Small intestine (tissue), 7 donors: Measurements from ENCODE around the gene OR2AJ1. TPM values are rescaled to one million over a fixed set of nuclear protein-coding genes. Genes with fewer than 3 reads are reported as not detected.

Source experiments
- DNase-seq, 2 donors: peaks; one replicate each; pipeline versions ENCODE4 v3.0.0 to v3.0.0-alpha.2; 2013
- FAIRE-seq: peaks from 2 replicates; lab custom pipeline; 2012; peaks lifted over from hg19 to GRCh38; lab: Jason Lieb, UNC
- H3K27ac ChIP-seq, 3 donors: one replicate each; pipeline ENCODE4 v1.5.1; 2013; ENCODE audit warnings: low read length in 2 of 3, mild to moderate bottlenecking in 2 of 3, control low read depth in 1 of 3, inconsistent platforms in 1 of 3, low read depth in 1 of 3, moderate library complexity in 1 of 3
- H3K27me3 ChIP-seq, 3 donors: one replicate each; pipeline ENCODE4 v1.6.1; 2013; ENCODE audit warnings: low read length in 3 of 3, inconsistent platforms in 1 of 3; ENCODE audit not compliant: control insufficient read depth in 3 of 3, insufficient read depth in 3 of 3
- H3K36me3 ChIP-seq, 3 donors: one replicate each; pipeline ENCODE4 v1.6.1; 2013; ENCODE audit warnings: low read length in 3 of 3, inconsistent platforms in 1 of 3, low read depth in 1 of 3, mild to moderate bottlenecking in 1 of 3, moderate library complexity in 1 of 3; ENCODE audit not compliant: control insufficient read depth in 3 of 3, insufficient read depth in 2 of 3
- H3K4me1 ChIP-seq, 3 donors: one replicate each; pipeline ENCODE4 v1.6.1; 2013; ENCODE audit warnings: low read length in 2 of 3, inconsistent platforms in 1 of 3, low read depth in 1 of 3, mild to moderate bottlenecking in 1 of 3, moderate library complexity in 1 of 3; ENCODE audit not compliant: control insufficient read depth in 3 of 3, insufficient read depth in 2 of 3
- H3K4me3 ChIP-seq, 3 donors: one replicate each; pipeline ENCODE4 v1.5.1; 2013; ENCODE audit warnings: low read length in 3 of 3, control low read depth in 1 of 3, inconsistent platforms in 1 of 3, low read depth in 1 of 3, mild to moderate bottlenecking in 1 of 3, moderate library complexity in 1 of 3
- H3K9me3 ChIP-seq, 2 donors: one replicate each; pipeline ENCODE4 v1.6.1; 2013; ENCODE audit warnings: low read depth in 1 of 2, low read length in 1 of 2; ENCODE audit not compliant: control insufficient read depth in 2 of 2, insufficient read depth in 1 of 2
- WGBS, 3 donors: extraction: QIAGEN DNeasy Blood & Tissue Kit; methylation state at CpG; one replicate each; pipeline ENCODE4 v1.1.7; 2013; 5-methylcytosine and 5-hydroxymethylcytosine counted together
- polyA plus RNA-seq, 4 donors: library from polyadenylated mRNA; stranded (reverse) in 3 of 4; unstranded in 1 of 4; fragments of 200-250 nt in 3 of 4; fragments of 120-200 nt in 1 of 4; gene quantifications; one replicate each; pipeline versions ENCODE4 v1.2.1 to v1.2.3, GENCODE V29; 2013
- donor health status: healthy with polysubstance abuse.
- donor health status: control.
- donor health status: control.
- donor health status: Bipolar disorder and iron deficiency.
- donor health status: healthy.

Gene OR2AJ1
- polyA plus RNA-seq, 4 donors, result not detected

DNA sequence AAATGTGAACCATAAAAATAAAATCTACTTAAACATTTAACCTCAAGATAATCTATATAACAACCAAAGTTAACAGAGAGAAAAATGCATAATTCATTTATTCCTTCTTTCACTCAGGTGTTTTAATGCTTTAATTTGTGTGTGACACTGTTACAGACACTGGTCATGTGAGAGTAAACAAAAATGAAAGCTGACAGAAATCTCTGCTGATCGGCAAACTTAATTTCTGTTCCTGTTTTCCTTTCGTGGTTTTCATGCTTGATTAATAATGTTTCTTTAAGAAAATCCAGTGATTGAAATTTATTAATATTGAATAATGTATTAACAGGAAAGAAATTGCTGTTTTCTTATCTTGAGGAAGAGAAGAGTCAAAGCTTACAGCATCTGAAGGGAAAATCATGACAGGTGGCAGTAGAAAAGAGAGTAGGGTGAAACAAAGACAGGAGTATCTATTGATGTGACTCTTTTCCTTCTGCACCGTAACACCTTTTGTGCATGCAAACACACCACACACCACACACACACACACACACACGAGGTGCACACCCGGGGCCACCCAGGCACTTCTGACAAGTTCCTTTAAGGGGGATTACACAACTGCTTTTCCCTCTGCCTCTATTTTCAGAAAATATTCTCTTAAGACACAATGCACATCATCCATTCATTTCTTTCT lies 42.0 kb downstream of the OR2AJ1 start:
- H3K4me1 ChIP-seq, result no peaks in the 10 kb centered on the region
- H3K27ac ChIP-seq, result no peak overlapping the region
- no peak overlapping the region for H3K4me3 ChIP-seq
- DNase-seq (no peak), FAIRE-seq (no peak)
- 61 to 74% (median 69%) methylated on average over 5 of the region's 5 CpGs for WGBS, 3 donors
- H3K9me3 ChIP-seq, result peaks cover 2 to 17% of the 10 kb centered on the region in 2 donors
- no peaks in the 10 kb centered on the region for H3K27me3 ChIP-seq
- no peaks in the 10 kb centered on the region for H3K36me3 ChIP-seq

Other genes starting within 250 kb of the OR2AJ1 start
- gene OR13G1, start 245.2 kb upstream of the OR2AJ1 start, polyA plus RNA-seq, result not detected
- not detected for gene OR6F1, start 208.2 kb upstream of the OR2AJ1 start, polyA plus RNA-seq
- not detected for gene OR14K1, start 186.3 kb upstream of the OR2AJ1 start, polyA plus RNA-seq
- gene OR14A2, start 176.7 kb upstream of the OR2AJ1 start, polyA plus RNA-seq, result not detected
- not detected for gene OR1C1, start 164.3 kb upstream of the OR2AJ1 start, polyA plus RNA-seq
- gene OR14A16, start 100.8 kb upstream of the OR2AJ1 start, polyA plus RNA-seq, result not detected
- not detected for gene OR11L1, start 83.0 kb upstream of the OR2AJ1 start, polyA plus RNA-seq
- 1 to 10 TPM in 1 of 4 donors, under 1 TPM in 1, not detected in 2; 0.37 to 1.0 TPM for gene TRIM58, start 67.7 kb upstream of the OR2AJ1 start, polyA plus RNA-seq
- under 1 TPM in 2 of 4 donors, not detected in 2; 0.09 to 0.76 TPM for gene OR2W3, start 29.3 kb upstream of the OR2AJ1 start, polyA plus RNA-seq
- under 1 TPM in 1 of 4 donors, not detected in 3; 0.06 TPM for gene OR2T8, start 4.6 kb upstream of the OR2AJ1 start, polyA plus RNA-seq
- not detected for gene OR2L8, start 24.0 kb downstream of the OR2AJ1 start, polyA plus RNA-seq
- gene OR2AK2, start 40.3 kb downstream of the OR2AJ1 start, polyA plus RNA-seq, result not detected
- gene OR2L5, start 88.8 kb downstream of the OR2AJ1 start, polyA plus RNA-seq, result not detected
- under 1 TPM in 2 of 4 donors, not detected in 2; 0.01 to 0.53 TPM for gene OR2L2, start 105.2 kb downstream of the OR2AJ1 start, polyA plus RNA-seq
- gene OR2L3, start 121.9 kb downstream of the OR2AJ1 start, polyA plus RNA-seq, result not detected
- gene OR2L13, start 170.3 kb downstream of the OR2AJ1 start, polyA plus RNA-seq, result under 1 TPM in 1 of 4 donors, not detected in 3; 0.16 TPM
- gene OR2M5, start 220.3 kb downstream of the OR2AJ1 start, polyA plus RNA-seq, result not detected
- gene OR2M2, start 249.9 kb downstream of the OR2AJ1 start, polyA plus RNA-seq, result not detected